ENCODE data around the gene C16orf92.

DNA sequence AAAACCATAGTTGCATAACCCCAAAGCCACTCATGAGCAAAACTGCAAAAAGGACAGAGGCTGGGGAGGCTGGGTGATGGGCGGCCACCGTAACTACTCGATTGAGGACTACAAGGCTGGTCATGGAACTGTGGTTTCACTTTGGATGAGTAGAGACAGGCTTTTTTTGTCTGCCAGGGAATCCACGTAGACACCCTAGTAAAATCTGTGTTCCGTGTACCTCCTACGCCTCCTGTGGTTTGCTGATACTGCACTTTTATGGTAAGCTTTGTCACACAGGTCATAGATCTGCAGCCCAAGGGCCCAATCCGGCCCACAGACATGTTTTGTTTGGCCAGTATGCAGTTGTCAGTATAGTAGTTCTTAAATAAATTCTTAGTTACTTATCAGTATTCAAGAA, 10.3 kb downstream of the C16orf92 start:
- TF ChIP-seq, protein P1, sequence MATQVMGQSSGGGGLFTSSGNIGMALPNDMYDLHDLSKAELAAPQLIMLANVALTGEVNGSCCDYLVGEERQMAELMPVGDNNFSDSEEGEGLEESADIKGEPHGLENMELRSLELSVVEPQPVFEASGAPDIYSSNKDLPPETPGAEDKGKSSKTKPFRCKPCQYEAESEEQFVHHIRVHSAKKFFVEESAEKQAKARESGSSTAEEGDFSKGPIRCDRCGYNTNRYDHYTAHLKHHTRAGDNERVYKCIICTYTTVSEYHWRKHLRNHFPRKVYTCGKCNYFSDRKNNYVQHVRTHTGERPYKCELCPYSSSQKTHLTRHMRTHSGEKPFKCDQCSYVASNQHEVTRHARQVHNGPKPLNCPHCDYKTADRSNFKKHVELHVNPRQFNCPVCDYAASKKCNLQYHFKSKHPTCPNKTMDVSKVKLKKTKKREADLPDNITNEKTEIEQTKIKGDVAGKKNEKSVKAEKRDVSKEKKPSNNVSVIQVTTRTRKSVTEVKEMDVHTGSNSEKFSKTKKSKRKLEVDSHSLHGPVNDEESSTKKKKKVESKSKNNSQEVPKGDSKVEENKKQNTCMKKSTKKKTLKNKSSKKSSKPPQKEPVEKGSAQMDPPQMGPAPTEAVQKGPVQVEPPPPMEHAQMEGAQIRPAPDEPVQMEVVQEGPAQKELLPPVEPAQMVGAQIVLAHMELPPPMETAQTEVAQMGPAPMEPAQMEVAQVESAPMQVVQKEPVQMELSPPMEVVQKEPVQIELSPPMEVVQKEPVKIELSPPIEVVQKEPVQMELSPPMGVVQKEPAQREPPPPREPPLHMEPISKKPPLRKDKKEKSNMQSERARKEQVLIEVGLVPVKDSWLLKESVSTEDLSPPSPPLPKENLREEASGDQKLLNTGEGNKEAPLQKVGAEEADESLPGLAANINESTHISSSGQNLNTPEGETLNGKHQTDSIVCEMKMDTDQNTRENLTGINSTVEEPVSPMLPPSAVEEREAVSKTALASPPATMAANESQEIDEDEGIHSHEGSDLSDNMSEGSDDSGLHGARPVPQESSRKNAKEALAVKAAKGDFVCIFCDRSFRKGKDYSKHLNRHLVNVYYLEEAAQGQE (IDR thresholded peaks at IDR 0.05; ENCODE audit: insufficient replicate concordance, low read depth) = no peak
- TF ChIP-seq, protein P2, sequence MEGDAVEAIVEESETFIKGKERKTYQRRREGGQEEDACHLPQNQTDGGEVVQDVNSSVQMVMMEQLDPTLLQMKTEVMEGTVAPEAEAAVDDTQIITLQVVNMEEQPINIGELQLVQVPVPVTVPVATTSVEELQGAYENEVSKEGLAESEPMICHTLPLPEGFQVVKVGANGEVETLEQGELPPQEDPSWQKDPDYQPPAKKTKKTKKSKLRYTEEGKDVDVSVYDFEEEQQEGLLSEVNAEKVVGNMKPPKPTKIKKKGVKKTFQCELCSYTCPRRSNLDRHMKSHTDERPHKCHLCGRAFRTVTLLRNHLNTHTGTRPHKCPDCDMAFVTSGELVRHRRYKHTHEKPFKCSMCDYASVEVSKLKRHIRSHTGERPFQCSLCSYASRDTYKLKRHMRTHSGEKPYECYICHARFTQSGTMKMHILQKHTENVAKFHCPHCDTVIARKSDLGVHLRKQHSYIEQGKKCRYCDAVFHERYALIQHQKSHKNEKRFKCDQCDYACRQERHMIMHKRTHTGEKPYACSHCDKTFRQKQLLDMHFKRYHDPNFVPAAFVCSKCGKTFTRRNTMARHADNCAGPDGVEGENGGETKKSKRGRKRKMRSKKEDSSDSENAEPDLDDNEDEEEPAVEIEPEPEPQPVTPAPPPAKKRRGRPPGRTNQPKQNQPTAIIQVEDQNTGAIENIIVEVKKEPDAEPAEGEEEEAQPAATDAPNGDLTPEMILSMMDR (IDR thresholded peaks at IDR 0.05; ENCODE audit: insufficient read depth, low read length) = no peak
- TF ChIP-seq SPI1 (IDR thresholded peaks at IDR 0.05; ENCODE audit: borderline replicate concordance, low read depth) (no peak), POLR2AphosphoS5 (IDR thresholded peaks at IDR 0.05; ENCODE audit: low read depth) (no peak)

Data from HL-60 (cell line).